GM19395 (cell line): Measurements from ENCODE around the gene LIME1.
"Not testable (repeated sequence)": the region's sequence is repeated elsewhere in the genome, so short reads cannot be mapped to it uniquely, and the experiment has no call there.

Source experiments
- ATAC-seq: cut with Tn5 transposase; IDR thresholded peaks from one replicate; pipeline ENCODE4 v1.9.1; 2021; ENCODE audit warnings: mild to moderate bottlenecking, moderate library complexity; ENCODE audit not compliant: unreplicated experiment

LIME1 gene

DNA sequence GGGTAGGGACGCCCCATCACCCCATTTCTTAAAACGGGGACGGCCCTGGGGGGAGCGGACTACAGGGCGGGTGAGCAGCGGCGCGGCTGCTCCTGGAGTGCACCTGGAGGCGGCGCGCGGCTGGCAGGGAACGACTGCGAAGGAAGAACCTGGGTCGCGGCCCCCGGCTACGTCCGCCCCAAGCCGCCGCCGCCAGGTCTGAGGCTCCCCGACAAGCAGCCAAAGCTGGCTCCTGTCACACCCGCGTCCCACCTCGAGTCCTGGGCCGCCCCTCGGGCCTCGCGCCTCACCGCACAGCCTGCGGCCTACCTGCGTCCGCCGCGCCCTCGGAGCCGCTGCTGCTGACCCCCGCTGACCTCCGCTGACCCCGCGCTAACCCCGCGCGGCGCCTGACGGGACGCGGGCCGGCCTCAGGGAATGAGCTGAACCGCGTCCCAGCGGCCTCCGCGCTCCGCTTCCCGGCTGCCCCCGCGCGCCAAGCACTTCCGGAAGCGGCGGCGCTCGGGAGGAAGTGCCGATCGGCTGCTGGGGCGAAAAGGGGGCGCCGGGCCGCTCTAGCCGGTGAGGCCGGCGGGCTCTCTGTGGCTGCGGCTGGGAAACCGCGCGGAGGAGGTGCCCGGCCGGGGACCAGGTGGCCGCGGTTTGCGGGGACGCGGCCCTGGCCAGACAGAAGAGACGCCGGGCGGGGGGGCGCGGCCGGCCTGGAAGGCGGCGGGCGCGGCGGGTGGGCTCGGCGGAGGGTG, 28.7 kb upstream of the LIME1 start, which contains the start of the genes ARFRP1 and ZGPAT:
TSS of gene ARFRP1 (minus strand) at position 419 of the 743 bp plus-strand sequence. CDS start 885 bp downstream, outside the sequence.
TSS of gene ZGPAT (plus strand) at position 482 of the 743 bp plus-strand sequence. CDS start 542 bp downstream, outside the sequence.
- peak; percentile 62 for ATAC-seq

DNA sequence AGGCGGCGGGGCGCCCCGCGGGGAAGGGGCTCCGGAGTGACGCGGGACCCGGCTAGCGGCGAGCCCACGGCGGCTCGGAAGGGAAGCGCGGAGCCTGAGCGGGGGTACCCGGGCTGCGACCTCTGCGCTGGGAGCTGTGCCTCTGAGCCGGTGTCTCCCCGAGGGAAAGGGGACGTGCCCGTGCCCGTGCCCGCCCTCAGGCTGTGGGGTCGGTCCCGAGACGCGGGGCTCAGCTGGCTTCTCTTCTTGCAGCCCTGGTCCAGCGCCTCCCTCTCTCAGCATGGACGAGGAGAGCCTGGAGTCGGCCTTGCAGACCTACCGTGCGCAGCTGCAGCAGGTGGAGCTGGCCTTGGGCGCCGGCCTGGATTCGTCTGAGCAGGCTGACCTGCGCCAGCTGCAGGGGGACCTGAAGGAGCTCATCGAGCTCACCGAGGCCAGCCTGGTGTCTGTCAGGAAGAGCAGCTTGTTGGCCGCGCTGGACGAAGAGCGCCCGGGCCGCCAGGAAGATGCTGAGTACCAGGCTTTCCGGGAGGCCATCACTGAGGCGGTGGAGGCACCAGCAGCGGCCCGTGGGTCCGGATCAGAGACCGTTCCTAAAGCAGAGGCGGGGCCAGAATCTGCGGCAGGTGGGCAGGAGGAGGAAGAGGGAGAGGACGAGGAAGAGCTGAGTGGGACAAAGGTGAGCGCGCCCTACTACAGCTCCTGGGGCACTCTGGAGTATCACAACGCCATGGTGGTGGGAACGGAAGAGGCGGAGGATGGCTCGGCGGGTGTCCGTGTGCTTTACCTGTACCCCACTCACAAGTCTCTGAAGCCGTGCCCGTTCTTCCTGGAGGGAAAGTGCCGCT, 27.9 kb upstream of the LIME1 start:
- ATAC-seq = peak; percentile 8

DNA sequence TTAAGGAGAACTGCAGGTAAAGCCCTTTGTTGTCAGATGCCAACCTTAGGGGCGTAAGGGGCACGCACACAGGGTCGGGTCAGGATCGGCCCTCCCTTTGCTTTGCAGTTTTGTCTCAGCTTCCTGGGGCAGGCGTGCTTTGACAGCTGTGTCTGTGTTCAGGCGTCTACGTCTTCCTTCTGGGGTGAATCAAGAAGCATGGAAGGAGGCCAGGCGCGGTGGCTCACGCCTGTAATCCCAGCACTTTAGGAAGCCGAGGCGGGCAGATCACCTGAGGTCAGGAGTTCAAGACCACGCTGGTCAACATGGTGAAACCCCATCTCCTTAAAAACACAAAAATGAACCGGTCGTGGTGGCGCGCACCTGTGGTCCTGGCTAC, 27.3 kb upstream of the LIME1 start:
- ATAC-seq = no peak

- ATAC-seq = no peak
These were observed 25.3 kb upstream of the LIME1 start for GRCh38 chr20:63711085-63711645.

- ATAC-seq = no peak
These were observed 24.3 kb upstream of the LIME1 start for GRCh38 chr20:63712191-63712590.

GRCh38 chr20:63714858-63715257, 21.6 kb upstream of the LIME1 start:
- no peak for ATAC-seq

GRCh38 chr20:63718996-63719395, 17.5 kb upstream of the LIME1 start:
- no peak for ATAC-seq

- ATAC-seq = not testable (repeated sequence)
These were observed 13.4 kb upstream of the LIME1 start for GRCh38 chr20:63722967-63723622.

DNA sequence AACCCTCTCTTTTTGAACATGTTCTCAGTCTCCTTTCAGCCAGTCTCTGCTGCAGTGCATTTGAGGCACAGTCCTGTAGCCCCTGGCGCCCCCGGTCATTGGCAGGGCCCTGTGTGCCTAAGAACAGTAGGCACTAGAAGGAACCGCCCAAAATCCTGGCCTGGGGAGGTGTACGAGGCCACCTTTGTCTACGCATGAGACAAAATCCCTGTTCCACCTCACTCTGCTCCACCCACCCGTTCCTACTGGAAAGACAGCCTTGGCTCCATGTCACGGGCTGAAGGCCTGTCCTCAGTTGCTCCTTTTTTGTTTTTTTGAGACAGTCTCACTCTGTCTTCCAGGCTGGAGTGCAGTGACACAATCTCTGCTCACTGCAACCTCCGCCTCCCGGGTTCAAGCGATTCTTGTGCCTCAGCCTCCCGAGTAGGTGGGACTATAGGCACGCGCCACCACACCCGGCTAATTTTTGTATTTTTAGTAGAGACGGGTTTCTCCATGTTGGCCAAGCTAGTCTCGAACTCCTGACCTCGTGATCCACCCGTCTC, 6.2 kb upstream of the LIME1 start:
- ATAC-seq = not testable (repeated sequence)

DNA sequence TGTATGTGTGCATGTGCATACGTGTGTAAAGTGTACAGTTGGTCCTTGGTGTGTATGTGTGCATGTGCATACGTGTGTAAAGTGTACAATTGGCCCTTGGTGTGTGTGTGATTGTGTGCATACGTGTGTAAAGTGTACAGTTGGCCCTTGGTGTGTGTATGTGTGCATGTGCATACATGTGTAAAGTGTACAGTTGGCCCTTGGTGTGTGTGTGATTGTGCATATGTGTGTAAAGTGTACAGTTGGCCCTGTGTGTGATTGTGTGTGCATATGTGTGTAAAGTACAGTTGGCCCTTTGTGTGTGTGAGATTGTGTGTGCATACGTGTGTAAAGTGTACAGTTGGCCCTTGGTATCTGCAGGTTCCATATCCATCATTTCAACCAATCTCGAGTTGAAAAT, 5.1 kb upstream of the LIME1 start:
- ATAC-seq = no peak

DNA sequence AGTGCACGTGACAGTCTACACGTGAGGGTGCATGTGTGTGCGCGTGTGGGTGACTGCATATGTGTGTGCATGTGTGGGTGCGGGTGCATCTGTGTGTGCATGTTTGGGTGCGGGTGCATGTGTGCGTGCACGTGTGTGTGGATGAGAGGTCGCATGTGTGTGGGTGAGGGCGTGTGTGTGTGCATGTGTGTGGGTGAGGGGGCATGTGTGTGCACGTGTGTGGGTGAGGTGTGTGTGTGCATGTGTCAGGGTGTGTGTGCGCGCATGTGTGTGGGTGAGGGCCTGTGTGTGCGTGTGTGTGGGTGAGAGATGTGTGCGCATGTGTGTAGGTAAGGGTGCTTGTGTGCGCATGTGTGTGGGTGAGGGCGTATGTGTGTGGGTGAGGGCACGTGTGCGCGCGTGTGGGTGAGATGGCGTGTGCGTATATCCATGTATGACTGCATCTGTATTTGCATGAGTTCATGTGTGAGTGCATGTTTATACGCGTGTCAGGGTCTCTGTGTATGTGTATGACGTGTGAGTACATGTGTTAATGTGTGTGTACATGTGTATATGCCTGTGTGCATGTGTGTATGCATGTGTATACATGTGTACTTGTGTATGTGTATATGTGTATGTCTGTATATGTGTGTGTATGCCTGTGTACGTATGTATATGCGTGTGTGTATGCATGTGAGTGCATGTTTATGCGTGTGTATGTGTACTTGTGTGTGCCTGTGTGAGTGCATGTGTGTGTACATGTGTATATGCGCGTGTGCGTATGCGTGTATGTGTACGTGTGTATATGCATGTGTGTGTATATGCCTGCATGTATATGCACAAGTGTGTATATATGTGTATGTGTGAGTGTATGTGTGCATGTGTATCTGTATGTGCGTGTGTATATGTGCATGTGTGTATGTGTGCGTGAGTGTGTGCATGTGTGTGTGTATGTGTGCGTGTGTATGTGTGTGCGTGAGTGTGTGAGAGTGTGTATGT, 4.1 kb upstream of the LIME1 start:
- ATAC-seq = no peak

GRCh38 chr20:63733117-63733516, 3.3 kb upstream of the LIME1 start:
- no peak for ATAC-seq

DNA sequence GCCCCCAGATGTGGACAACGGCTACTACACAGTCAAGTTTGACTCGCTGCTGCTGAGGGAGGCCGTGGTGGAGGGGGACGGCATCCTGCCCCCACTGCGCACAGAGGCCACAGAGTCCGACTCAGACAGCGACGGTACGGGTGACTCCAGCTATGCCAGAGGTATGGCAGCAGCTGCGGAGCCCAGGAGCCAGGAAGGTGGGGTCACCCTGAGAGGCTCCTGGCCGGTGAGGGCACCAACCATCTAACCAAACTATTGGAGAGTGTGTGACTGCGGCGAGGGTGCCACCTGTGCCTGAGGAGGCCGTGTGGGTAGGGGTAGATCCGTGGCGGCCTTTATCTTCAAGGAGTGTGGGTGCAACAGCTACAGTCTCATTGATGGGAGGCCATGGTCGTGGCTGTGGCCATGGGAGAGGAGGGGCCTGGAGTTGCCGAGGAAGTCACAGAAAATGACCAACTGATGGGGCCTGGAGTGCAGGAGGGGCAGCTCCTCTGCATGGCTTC, 2.8 kb upstream of the LIME1 start:
- no peak for ATAC-seq

GRCh38 chr20:63734111-63734945, 2.1 kb upstream of the LIME1 start:
- ATAC-seq = no peak

DNA sequence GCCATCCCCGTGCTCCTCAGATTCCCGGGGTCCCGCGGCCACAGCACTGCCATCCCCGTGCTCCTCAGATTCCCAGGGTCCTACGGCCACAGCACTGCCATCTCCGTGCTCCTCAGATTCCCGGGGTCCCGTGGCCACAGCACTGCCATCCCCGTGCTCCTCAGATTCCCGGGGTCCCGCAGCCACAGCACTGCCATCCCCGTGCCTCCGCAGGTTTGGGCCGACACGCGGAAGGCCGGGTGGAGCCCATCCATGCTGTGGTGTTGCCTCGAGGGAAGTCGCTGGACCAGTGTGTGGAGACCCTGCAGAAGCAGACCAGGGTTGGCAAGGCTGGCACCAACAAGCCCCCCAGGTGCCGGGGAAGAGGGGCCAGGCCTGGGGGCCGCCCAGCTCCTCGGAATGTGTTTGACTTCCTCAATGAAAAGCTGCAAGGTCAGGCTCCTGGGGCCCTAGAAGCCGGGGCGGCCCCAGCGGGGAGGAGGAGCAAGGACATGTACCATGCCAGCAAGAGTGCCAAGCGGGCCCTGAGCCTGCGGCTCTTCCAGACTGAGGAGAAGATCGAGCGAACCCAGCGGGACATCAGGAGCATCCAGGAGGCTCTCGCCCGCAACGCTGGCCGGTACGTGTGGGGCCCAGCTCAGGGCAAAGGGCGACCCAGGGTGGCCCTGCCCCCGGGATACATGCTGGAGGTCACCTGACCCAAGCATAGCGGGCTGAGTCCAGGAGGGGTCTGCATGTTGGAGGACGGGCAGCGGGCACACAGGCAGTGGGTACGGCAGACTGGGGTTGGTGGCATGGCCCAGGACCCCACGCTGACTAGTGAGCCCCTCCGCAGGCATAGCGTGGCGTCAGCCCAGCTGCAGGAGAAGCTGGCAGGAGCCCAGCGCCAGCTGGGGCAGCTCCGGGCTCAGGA, 1.3 kb upstream of the LIME1 start:
- ATAC-seq = no peak

GRCh38 chr20:63736893-63737694, 630 bp downstream of the LIME1 start:
- no peak for ATAC-seq

DNA sequence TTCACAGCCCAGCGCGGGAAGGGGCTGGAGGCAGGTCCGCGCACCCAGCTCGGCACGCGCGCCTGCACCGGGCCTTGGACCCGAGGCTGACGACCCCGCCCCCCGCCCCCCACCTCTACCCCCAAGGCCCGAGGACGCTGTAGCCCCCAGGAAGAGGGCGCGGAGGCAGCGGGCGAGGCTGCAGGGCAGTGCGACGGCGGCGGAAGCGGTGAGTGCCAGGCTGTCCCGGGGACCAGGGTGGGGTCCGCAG, 1.2 kb downstream of the LIME1 start:
- ATAC-seq = no peak
